Hippocampal formation (tissue), 2 donors: ENCODE results near the gene FAM177B.
A peak's percentile ranks its signal among the peaks of the same experiment; 100 is the strongest.

Source experiments
- DNase-seq, 2 donors: peaks; one replicate each; lab custom pipeline; 2025; lab: John Stamatoyannopoulos, UW

Gene FAM177B

DNA sequence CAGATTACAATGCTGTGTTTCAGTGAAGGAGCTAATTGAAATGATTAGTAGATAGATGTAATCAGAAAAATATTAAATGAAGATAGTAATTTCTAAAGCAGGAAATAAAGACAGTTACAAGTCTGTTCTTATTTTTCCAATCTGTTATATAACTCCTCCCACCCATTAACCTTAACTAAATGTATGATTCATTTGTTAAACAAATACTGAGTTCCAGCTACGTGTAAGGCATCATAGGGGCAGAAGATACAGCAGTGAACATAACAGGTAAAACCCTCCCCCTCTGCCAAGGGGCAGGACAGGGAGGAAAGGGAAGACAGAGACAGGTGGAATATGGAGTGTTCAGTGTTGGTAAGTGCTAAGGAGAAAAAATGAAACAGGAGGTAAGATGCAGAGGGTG, at the start of gene FAM177B:
Gene FAM177B (plus strand): TSS at position 231 of the 400 bp plus-strand sequence. CDS start 9,344 bp downstream, outside the sequence.
- no peak for DNase-seq

DNA sequence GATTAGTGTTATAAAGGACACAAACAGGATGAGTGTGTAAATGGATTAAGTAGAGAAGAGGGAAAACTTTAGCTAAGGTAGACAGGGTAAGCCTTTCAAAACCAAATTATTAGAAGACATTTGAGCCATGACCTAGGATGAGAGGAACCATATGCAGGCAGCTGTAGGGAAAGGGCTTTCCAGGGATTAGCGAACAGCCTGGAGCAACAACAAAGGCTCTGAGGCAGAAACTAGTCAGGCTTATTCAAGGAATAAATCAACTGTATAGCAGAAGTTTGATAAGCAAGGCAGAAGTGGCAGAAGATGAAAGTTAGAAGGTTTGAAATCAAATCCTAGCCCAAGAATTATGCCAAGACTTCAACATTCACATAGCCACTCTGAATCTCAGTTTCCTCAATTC, 46.0 kb upstream of the FAM177B start:
- no peak for DNase-seq

- no peak for DNase-seq
These were observed 42.1 kb upstream of the FAM177B start for GRCh38 chr1:222694927-222695326.

DNA sequence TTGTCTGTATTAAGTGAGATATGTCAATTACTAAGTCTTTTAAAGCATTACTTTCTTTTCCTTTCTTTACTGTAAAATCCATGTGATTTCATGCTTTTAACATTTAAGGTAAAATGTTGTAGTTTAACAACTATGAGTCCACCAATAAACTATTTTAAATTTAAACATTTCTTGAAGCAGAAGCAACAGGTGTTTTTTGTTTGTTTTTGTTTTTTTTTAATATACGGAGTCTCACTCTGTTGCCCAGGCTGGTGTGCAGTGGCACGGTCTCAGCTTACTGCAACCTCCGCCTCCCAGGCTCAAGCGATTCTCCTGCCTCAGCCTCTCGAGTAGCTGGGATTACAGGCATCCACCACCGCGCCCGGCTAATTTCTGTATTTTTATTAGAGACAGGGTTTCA, 40.3 kb upstream of the FAM177B start:
- no peak for DNase-seq

GRCh38 chr1:222697203-222697602, 39.8 kb upstream of the FAM177B start:
- DNase-seq: no peak

DNA sequence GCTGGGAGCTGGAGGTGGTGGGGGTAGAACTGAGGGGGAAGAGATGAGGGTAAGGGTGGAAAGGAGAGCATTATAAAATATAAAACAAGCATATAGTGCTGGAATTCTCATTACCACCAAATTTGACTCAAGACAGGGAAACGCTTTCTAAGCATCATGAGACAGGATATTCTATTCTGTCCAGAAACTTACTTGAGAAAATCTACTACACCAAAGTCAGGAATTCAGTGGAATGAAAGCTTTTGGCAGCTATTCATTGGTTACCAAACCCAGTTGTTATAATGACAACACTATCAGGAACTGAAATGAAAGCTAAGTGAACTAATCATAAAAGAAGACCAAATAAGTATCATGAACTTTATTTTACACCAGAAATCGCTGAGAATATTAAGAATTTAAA, 39.2 kb upstream of the FAM177B start:
- DNase-seq: no peak

- no peak for DNase-seq
These were observed 34.8 kb upstream of the FAM177B start for GRCh38 chr1:222702210-222702609.

GRCh38 chr1:222704260-222704659, 32.7 kb upstream of the FAM177B start:
- no peak for DNase-seq

GRCh38 chr1:222706815-222707214, 30.2 kb upstream of the FAM177B start:
- no peak for DNase-seq

DNA sequence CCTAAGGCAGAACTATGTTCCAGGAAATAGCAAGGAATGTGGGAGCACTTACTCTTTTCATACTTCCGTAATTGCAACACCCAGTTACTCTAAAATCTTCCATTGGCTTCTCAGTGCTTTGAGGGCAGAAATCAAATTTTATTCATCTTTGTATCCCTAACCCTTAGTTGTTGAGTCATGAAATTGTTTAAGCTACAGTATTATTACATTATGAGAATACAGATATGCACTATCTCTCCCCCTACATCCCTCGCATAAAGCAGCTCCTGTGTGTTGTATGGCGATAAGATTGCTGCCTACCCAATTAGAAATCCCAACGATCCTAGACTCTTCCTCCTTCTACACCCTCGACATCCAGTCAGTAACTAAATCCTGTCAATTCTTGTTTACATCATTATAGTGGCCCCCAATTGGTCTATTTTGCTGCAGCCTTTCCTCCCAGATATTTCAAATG, 27.3 kb upstream of the FAM177B start:
- DNase-seq: no peak

DNA sequence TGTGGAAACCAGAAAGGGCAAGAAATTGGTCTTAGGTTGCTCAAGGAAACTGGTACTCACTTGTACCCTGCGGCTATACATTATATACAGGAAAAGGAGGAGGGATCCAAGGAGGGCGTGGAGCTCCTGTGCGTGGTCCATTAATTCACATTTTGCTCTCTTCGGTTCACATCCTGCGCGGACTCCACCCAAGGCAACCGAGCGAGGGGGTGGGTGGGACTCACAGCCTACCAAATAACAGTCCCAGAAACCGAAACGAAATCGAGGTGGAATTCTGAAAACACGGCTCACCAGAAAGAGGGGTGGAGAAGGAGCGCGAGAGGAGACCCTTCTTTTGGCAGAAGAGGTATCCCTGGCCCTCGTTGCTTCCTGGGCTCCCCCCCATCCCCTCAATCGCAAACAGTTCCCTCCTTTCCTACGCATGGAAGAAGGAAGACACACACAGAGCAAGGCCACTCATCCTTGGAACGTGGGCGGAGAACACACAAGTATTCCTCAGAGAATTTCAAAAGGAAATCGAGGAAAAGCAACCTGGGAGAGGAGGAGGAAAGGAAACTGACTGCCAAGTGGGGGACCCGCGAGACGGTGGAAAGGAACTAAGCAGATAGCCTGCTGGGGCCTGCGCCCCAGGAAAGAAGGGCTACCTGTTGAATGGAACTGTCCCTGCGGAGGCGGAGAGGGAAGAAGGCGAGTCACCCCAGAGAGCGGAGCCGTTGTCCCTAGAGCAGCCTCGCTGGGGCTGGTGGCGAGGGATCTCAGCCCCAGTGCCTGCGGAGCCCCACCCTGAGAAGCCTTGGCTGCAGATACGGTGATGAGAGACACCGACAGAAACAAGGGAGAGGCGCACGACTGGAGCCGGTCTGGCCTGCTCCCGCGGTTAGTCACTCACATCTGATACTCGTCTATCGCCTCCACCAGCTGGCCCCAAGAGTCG, 25.4 kb upstream of the FAM177B start:
- peak; percentile 28 to 44 for DNase-seq

DNA sequence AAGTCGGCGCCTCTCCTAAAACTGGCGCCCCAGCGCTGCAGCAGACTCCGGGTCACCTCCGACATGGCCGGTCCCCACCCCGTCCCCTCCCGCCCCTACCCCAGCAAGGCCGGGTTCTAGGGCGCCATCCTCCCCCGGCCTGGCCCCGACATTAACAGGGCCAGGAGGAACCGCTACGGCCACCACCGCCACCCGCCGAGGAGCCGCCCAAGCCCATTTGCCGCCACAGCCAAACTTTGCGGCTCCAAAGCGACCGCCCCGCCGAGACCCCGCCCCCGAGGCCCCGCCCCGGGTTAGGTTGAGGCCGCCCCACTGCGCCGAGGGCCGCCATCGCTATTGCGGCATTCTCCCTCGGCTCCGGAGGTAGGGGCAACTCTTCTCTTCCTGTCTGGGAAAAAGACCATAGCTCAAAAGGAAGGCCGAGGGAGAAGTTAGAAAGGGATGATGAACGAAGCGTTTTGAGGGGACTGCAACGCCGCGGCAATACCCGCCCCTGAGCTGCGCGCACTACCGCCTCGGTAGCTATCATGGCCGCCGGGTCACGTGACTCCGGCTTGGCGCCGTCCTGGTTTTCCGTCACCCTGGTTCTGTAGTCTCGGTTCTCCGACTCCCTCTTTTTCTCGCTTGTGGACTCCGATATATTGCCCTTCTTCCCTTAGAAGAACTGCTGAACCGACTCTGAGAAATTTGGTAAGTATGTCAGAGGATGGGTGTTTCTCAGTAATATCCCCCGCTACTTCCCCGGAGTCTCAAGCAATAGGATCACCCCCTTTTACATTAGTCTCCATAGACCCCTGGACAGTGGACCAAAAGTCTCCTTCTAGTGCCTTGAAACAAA, 24.5 kb upstream of the FAM177B start, which contains the start of the genes AIDA and BROX:
Gene AIDA (minus strand): TSS at position 239 of the 838 bp plus-strand sequence. CDS start 174 bp downstream, at position 65.
Gene BROX (plus strand): TSS at position 312 of the 838 bp plus-strand sequence. CDS start 3,136 bp downstream, outside the sequence.
- DNase-seq: peak; percentile 89 to 94

DNA sequence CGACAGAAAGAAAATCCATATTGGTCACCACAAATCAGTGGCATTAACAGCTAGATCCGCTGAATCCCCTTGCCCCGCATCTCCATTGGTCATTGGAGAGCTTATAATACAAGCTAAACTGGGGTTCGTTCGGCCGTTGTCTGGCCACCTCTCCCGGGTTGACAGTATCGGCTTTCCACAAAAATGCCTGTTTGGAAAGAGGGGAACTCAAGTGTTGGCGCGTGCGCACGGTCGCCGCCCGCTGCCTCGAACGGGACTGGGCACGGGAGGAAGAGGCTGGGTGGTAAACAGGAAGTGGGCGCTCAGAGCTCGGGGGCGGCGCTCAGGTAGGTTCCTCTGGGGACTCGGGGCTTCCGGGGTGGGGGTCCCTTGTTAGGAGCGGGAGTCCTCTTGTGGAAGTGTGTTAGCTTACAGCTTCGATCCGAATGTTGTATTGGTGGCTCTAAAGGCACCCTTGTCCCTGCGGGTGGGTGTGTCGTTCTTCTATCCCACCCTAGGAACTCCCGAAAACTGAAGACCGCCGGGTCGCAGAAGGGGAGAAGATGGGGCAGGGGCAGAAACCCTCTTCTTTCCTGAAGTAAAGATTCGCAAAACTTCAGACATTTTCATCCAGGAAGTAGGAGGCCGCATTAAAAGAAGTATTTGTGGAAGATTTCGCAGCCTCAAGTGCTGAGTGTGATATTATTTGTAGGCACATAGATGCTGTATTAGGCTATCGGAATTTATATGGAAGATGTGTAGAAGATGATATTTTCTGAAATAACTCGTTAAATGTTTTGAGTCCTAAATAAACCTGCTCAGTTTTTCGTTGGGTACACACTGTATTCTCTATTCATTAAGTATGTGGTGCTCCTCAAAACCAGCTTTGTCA, 23.7 kb upstream of the FAM177B start:
- peak; percentile 91 to 94 for DNase-seq

GRCh38 chr1:222716393-222716792, 20.6 kb upstream of the FAM177B start:
- no peak for DNase-seq

DNA sequence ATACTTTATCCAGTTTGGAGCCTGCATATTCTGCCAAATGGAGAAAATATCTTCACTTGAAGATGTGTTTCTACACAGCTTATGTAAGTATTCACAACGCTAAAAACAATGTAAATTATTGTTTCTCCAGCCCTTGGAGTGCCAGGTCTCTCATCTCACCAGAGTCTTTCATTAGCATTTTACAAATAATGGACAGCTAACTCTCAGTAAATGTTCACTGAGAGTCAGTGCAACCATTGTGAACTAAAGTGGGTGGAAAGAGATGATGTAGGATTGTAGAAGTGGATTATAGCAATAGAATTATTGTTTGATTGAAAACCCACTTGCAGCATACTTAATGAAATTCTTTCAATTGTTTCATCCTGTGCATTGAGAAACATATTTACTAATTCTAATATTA, 8.3 kb upstream of the FAM177B start:
- DNase-seq: peak in 1 of 2 donors; percentile 56

- no peak for DNase-seq
These were observed 6.1 kb upstream of the FAM177B start for GRCh38 chr1:222730866-222731265.

DNA sequence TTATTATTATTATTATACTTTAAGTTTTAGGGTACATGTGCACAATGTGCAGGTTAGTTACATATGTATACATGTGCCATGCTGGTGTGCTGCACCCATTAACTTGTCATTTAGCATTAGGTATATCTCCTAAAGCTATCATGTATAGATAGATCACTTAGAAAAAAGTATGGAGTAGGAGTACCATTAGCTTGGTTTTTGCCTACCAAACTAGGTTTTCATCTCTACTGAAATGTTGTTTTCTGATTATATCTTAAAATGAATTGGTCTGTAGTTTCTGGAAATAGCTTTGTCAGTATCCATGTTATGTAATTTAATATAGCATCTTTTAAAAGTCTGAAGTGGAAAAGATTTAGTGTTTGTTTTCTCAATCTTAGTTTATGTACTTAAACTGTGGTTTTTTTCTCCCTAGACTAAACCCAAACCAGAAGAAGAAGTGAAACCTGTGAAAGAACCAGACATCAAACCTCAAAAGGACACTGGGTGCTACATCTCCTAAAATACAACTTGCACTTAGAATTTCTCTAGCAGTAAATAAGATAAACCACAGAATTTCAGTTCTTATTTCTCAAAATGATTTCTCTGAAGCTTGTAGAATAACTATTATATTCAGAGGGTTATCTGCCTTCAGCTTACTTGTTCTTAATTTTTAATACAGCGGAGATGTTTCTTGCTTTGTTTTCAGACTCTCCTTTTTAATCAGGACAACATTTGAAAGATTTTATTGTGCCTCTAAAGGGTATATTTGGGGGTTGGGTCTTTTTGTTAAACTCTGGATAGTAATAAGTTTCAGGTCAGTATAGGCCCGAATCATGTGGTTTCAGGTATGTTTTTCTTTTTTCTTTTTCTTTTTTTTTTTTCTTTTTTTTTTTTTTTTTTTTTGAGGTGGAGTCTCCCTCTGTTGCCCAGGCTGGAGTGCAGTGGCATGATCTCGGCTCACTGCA, 4.5 kb upstream of the FAM177B start:
- DNase-seq: peak in 1 of 2 donors; percentile 27

DNA sequence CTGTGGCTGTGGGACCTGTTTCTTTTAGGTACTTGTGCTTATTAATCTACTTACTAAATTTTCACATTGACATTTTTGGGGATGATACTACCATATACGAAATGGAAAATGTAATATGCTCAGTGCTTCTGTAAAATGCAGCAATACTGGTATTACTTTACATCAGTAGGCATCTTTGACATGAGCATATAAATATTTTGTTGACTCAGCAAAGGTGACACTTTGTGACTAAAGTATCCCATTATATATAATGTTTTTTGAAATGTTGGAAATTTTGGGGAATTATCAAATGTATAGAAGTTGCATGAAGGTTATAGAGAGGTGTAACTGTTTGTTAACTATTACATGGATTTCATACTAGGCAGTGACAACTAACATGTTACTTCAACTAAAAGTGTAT, 2.3 kb upstream of the FAM177B start:
- DNase-seq: no peak

GRCh38 chr1:222736470-222736869, 532 bp upstream of the FAM177B start:
- DNase-seq: no peak

DNA sequence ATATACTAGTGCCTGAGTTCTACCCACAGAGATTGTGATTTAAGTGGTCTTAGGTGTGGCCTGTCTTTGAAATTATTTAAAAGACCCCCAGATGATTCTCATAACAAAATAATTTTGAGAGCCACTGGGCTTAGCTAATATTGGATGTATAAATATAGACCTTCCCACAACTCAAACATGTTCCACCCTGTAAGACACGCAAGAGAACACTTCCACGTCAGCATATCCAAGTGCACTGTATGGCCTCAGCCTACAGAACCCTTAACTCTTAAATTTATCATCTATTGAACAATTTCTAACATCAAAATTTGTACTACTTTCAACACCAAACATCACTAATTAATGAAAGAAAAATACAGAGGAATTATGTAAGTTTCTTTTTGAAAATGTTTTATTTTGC, 2.5 kb downstream of the FAM177B start:
- DNase-seq: no peak
